Astrocyte (in vitro differentiated cells and primary cell): Measurements from ENCODE around the gene TNFRSF18. TPM values are rescaled to one million over a fixed set of nuclear protein-coding genes. Genes with fewer than 3 reads are reported as not detected.

ENCODE experiments used
- DNase-seq: peaks from one replicate; pipeline ENCODE4 v3.0.0-alpha.2; 2010; ENCODE audit warnings: low read depth
- FAIRE-seq: peaks from 2 replicates; lab custom pipeline; 2011; peaks lifted over from hg19 to GRCh38; lab: Jason Lieb, UNC
- H2AFZ ChIP-seq: 2 replicates; pipeline ENCODE4 v1.6.0; 2012; ENCODE audit warnings: low read depth, low read length, inconsistent platforms
- H3K27ac ChIP-seq: 2 replicates; pipeline ENCODE4 v1.5.1; 2011; ENCODE audit warnings: low read depth, low read length, inconsistent platforms
- H3K27me3 ChIP-seq: 2 replicates; pipeline ENCODE4 v1.6.0; 2011; ENCODE audit warnings: low read length, inconsistent platforms; ENCODE audit not compliant: insufficient read depth
- H3K36me3 ChIP-seq: 2 replicates; pipeline ENCODE4 v1.5.1; 2011; ENCODE audit warnings: low read length, inconsistent platforms; ENCODE audit not compliant: insufficient read depth
- H3K4me1 ChIP-seq: 2 replicates; pipeline ENCODE4 v1.5.1; 2011; ENCODE audit warnings: low read length, inconsistent platforms; ENCODE audit not compliant: insufficient read depth
- H3K4me2 ChIP-seq: 2 replicates; pipeline ENCODE4 v1.6.0; 2012; ENCODE audit warnings: low read length, inconsistent platforms
- H3K4me3 ChIP-seq: 2 replicates; pipeline ENCODE4 v1.5.1; 2011; ENCODE audit warnings: low read depth, mild to moderate bottlenecking, low read length, inconsistent platforms; ENCODE audit not compliant: insufficient read depth
- H3K79me2 ChIP-seq: 2 replicates; pipeline ENCODE4 v1.6.0; 2012; ENCODE audit warnings: mild to moderate bottlenecking, low read length, inconsistent platforms; ENCODE audit not compliant: insufficient read depth
- H3K9ac ChIP-seq: 2 replicates; pipeline ENCODE4 v1.6.0; 2012; ENCODE audit warnings: mild to moderate bottlenecking, low read length, inconsistent platforms
- H3K9me3 ChIP-seq: 2 replicates; pipeline ENCODE4 v1.5.1; 2012; ENCODE audit warnings: low read depth, mild to moderate bottlenecking, low read length, inconsistent platforms; ENCODE audit not compliant: insufficient read depth
- H4K20me1 ChIP-seq: 2 replicates; pipeline ENCODE4 v1.6.0; 2012; ENCODE audit warnings: low read length, inconsistent platforms; ENCODE audit not compliant: insufficient read depth
- H3K27ac Mint-ChIP-seq: one replicate; pipeline ENCODE4 v1.8.0; 2021; ENCODE audit warnings: mild to moderate bottlenecking, mixed read lengths; ENCODE audit not compliant: unreplicated experiment
- H3K27me3 Mint-ChIP-seq: one replicate; pipeline ENCODE4 v1.8.0; 2021; ENCODE audit warnings: low read depth, mixed read lengths; ENCODE audit not compliant: unreplicated experiment
- H3K36me3 Mint-ChIP-seq: one replicate; pipeline ENCODE4 v1.8.0; 2021; ENCODE audit warnings: low read depth, mixed read lengths; ENCODE audit not compliant: unreplicated experiment
- H3K4me1 Mint-ChIP-seq: one replicate; pipeline ENCODE4 v1.8.0; 2021; ENCODE audit warnings: low read depth, mixed read lengths; ENCODE audit not compliant: unreplicated experiment
- H3K4me3 Mint-ChIP-seq: one replicate; pipeline ENCODE4 v1.8.0; 2021; ENCODE audit warnings: mild to moderate bottlenecking, moderate library complexity, mixed read lengths; ENCODE audit not compliant: unreplicated experiment
- H3K9me3 Mint-ChIP-seq: one replicate; pipeline ENCODE4 v1.8.0; 2021; ENCODE audit warnings: mild to moderate bottlenecking, mixed read lengths; ENCODE audit not compliant: unreplicated experiment
- CTCF ChIP-seq: IDR thresholded peaks from 2 replicates; pipeline ENCODE4 v1.5.1; 2011; ENCODE audit warnings: low read depth, mild to moderate bottlenecking, inconsistent platforms, low read length, moderate library complexity; ENCODE audit not compliant: insufficient read depth
- EZH2 ChIP-seq: IDR thresholded peaks from 2 replicates; pipeline ENCODE4 v1.6.1; 2012; ENCODE audit warnings: mild to moderate bottlenecking, low read length, inconsistent platforms; ENCODE audit not compliant: insufficient read depth
- total RNA-seq: library from RNA; stranded (reverse); gene quantifications from 2 replicates; pipeline ENCODE4 v1.2.1, GENCODE V29; 2021

TNFRSF18 gene
- total RNA-seq, 1 donor from 2014 or later, result 0.66 TPM

DNA sequence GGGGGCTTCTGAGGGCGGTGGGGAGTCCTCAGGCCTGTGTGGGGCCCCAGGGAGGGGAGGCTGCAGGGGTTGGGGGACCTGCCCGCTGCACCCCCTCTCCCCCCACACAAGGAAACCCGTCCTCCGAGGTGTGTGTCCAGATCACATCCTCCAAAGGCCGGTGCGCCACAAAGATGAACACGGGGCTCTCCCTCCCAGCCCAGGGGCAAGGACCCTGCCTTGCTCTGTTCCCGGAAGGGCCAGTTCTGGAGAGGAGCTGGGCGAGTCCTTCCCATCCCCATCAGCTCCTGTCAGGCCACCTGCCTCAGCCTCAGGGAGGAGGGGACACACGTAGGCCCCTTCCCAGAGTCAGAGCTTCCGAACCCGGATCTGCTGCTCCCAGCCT lies 35.2 kb downstream of the TNFRSF18 start:
- no peak overlapping the region for H3K27ac Mint-ChIP-seq
- no peak overlapping the region for H3K4me3 Mint-ChIP-seq
- peaks cover 23% of the 10 kb centered on the region for H3K27me3 ChIP-seq
- no peak overlapping the region for H2AFZ ChIP-seq
- no peaks in the 10 kb centered on the region for H4K20me1 ChIP-seq
- H3K4me1 Mint-ChIP-seq, result peaks cover 4% of the 10 kb centered on the region
- H3K36me3 ChIP-seq, result no peaks in the 10 kb centered on the region
- DNase-seq (no peak), FAIRE-seq (no peak)
- TF ChIP-seq EZH2 (no peak), CTCF (no peak)
- H3K9me3 Mint-ChIP-seq, result no peaks in the 10 kb centered on the region
- H3K27ac ChIP-seq, result no peak overlapping the region
- H3K79me2 ChIP-seq, result no peaks in the 10 kb centered on the region
- H3K4me3 ChIP-seq, result no peak overlapping the region
- no peaks in the 10 kb centered on the region for H3K9me3 ChIP-seq
- peaks cover 25% of the 10 kb centered on the region for H3K27me3 Mint-ChIP-seq
- no peak overlapping the region for H3K9ac ChIP-seq
- no peaks in the 10 kb centered on the region for H3K36me3 Mint-ChIP-seq
- no peaks in the 10 kb centered on the region for H3K4me1 ChIP-seq
- H3K4me2 ChIP-seq, result no peak overlapping the region

DNA sequence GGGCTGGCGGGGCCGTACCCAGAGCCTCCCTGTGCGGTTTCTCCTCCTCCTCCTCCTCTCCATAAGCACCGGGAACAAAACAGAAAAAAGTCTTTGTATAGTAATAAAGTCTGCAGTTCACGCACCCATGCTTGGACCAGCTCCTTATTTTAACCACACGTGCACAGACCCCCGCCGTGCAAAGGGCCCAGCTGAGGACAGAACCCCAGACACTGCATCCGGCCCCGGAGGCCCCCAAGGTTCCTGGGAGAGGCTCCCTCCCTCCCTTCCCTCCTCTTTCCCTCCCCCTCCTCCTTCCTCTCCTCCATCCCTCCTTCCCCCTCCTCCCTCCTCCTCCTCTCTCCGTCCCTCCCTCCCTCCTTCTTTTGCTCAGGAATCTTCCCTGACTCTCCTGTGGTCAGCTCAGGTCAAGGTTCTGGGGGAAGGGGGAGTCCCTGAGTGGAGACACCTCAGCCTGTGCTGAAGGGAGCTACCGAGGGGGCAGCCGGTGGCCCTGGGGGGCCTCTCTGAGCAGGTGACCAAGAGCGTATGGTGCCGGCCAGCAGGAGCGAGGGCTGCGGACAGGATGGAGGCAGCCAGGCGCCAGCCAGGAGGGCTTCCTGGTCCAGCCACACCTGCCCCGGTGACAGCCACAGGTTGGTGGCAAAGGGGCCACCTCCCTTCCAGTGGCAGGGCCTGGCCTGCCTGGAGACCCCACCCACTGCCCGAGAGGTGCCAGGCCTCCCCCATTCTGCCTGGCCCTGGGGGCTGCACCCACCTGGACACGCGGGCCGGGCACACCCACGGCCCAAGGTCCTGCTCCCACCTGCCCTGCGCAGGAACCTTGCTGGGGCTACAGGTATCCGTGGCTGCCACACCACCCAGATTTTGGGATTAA lies 35.9 kb downstream of the TNFRSF18 start:
- H2AFZ ChIP-seq, result no peak overlapping the region
- Mint-ChIP-seq H3K9me3 (no peaks in the 10 kb centered on the region), H3K27ac (no peak overlapping the region), H3K4me3 (no peak overlapping the region), H3K27me3 (peaks cover 20% of the 10 kb centered on the region), H3K36me3 (no peaks in the 10 kb centered on the region), H3K4me1 (peaks cover 6% of the 10 kb centered on the region)
- H3K4me1 ChIP-seq, result no peaks in the 10 kb centered on the region
- FAIRE-seq (no peak), DNase-seq (no peak)
- H3K36me3 ChIP-seq, result no peaks in the 10 kb centered on the region
- H3K4me3 ChIP-seq, result no peak overlapping the region
- H3K79me2 ChIP-seq, result no peaks in the 10 kb centered on the region
- H3K27me3 ChIP-seq, result peaks cover 21% of the 10 kb centered on the region
- H4K20me1 ChIP-seq, result no peaks in the 10 kb centered on the region
- no peak overlapping the region for H3K9ac ChIP-seq
- no peaks in the 10 kb centered on the region for H3K9me3 ChIP-seq
- no peak overlapping the region for H3K4me2 ChIP-seq
- H3K27ac ChIP-seq, result no peak overlapping the region
- TF ChIP-seq EZH2 (no peak), CTCF (no peak)
